Hematopoietic multipotent progenitor cell treated with erythropoietin and hydrocortisone succinate and interleukin-3 and kit ligand, for 8 days (in vitro differentiated cells): ENCODE data around the gene CGN.

ENCODE experiments used
- DNase-seq: peaks from one replicate; pipeline ENCODE4 v3.0.0-alpha.2; 2015

CGN gene

GRCh38 chr1:151562661-151563060 lies 51.5 kb downstream of the CGN start:
- no peak for DNase-seq

GRCh38 chr1:151563376-151563775 lies 52.2 kb downstream of the CGN start:
- no peak for DNase-seq

GRCh38 chr1:151565502-151566189 lies 54.5 kb downstream of the CGN start:
- DNase-seq = no peak

GRCh38 chr1:151568626-151569088 lies 57.5 kb downstream of the CGN start:
- DNase-seq = peak; percentile 45

GRCh38 chr1:151570819-151571218 lies 59.6 kb downstream of the CGN start:
- DNase-seq = no peak

- peak; percentile 82 for DNase-seq
These were observed 63.7 kb downstream of the CGN start for GRCh38 chr1:151574575-151575529.

- no peak for DNase-seq
These were observed 66.0 kb downstream of the CGN start for GRCh38 chr1:151577173-151577572.

GRCh38 chr1:151578941-151579340 lies 67.8 kb downstream of the CGN start:
- no peak for DNase-seq

- no peak for DNase-seq
These were observed 68.4 kb downstream of the CGN start for GRCh38 chr1:151579436-151580225.

GRCh38 chr1:151581451-151581850 lies 70.3 kb downstream of the CGN start:
- DNase-seq = no peak

- DNase-seq = no peak
These were observed 70.7 kb downstream of the CGN start for GRCh38 chr1:151581921-151582320.

- DNase-seq = no peak
These were observed 72.6 kb downstream of the CGN start for GRCh38 chr1:151583796-151584195.

GRCh38 chr1:151584278-151584677 lies 73.1 kb downstream of the CGN start:
- DNase-seq = peak; percentile 57

- no peak for DNase-seq
These were observed 73.6 kb downstream of the CGN start for GRCh38 chr1:151584780-151585179.

- no peak for DNase-seq
These were observed 74.4 kb downstream of the CGN start for GRCh38 chr1:151585622-151586021.
